HEK293 (cell line): ENCODE measurements around the gene OLIG2.

Source experiments
- CTCF ChIA-PET: fragments of 350-600 bp; formaldehyde crosslinking; extraction: SDS; loops from one replicate; lab custom pipeline; 2021; ENCODE audit warnings: antibody characterized with exemption; lab: Yijun Ruan, JAX
- POLR2A ChIA-PET: fragments of 300-600 bp; formaldehyde crosslinking; extraction: SDS; loops from one replicate; lab custom pipeline; 2020; ENCODE audit warnings: antibody characterized with exemption, inconsistent platforms; lab: Yijun Ruan, JAX
- H3K27ac ChIP-seq: fragments of 200-500 bp; sonication (Bioruptor generic); 2 replicates; pipeline ENCODE4 v1.5.1; 2014; ENCODE audit warnings: low read depth, low read length, control low read depth, inconsistent platforms; ENCODE audit errors: extremely low read depth
- H3K36me3 ChIP-seq, 2 experiments: fragments of 200-500 bp in 1 of 2; sonication (Bioruptor generic) in 1 of 2; 1 replicate in 1 of 2; 2 replicates in 1 of 2; pipeline ENCODE4 v1.5.1; 2014 to 2017; ENCODE audit warnings: inconsistent platforms in 2 of 2, low read length in 2 of 2; ENCODE audit not compliant: control insufficient read depth in 2 of 2, insufficient read depth in 1 of 2
- H3K4me1 ChIP-seq: fragments of 200-500 bp; sonication (Bioruptor generic); 2 replicates; pipeline ENCODE4 v1.5.1; 2014; ENCODE audit warnings: mild to moderate bottlenecking, low read length, inconsistent platforms; ENCODE audit not compliant: control insufficient read depth, insufficient read depth
- H3K4me3 ChIP-seq: 2 replicates; pipeline ENCODE4 v1.5.1; 2011; ENCODE audit warnings: low read depth, mild to moderate bottlenecking, control low read depth, low read length, moderate library complexity
- H3K9me3 ChIP-seq: fragments of 200-500 bp; sonication (Bioruptor generic); 2 replicates; pipeline ENCODE4 v1.5.1; 2014; ENCODE audit warnings: low read depth, low read length, inconsistent platforms; ENCODE audit not compliant: control insufficient read depth, insufficient read depth
- GLIS2 ChIP-seq: fragments of 450-650 bp; formaldehyde crosslinking; IDR thresholded peaks from 2 replicates; pipeline ENCODE4 v1.5.1; 2016; ENCODE audit warnings: missing biosample characterization, missing genetic modification characterization
- KLF1 ChIP-seq: fragments of 450-650 bp; formaldehyde crosslinking; IDR thresholded peaks from 2 replicates; pipeline ENCODE4 v1.5.1; 2016; ENCODE audit warnings: missing biosample characterization, missing genetic modification characterization
- KLF16 ChIP-seq: fragments of 450-650 bp; formaldehyde crosslinking; IDR thresholded peaks from 2 replicates; pipeline ENCODE4 v1.5.1; 2017; ENCODE audit warnings: missing biosample characterization, missing genetic modification characterization
- PATZ1 ChIP-seq: fragments of 450-650 bp; formaldehyde crosslinking; IDR thresholded peaks from 2 replicates; pipeline ENCODE4 v1.5.1; 2016; ENCODE audit warnings: missing biosample characterization, missing genetic modification characterization
- SP7 ChIP-seq: fragments of 450-650 bp; formaldehyde crosslinking; IDR thresholded peaks from 2 replicates; pipeline ENCODE4 v1.5.1; 2016; ENCODE audit warnings: missing biosample characterization, missing genetic modification characterization
- TSHZ1 ChIP-seq: fragments of 450-650 bp; formaldehyde crosslinking; IDR thresholded peaks from 2 replicates; pipeline ENCODE4 v1.5.1; 2016; ENCODE audit warnings: missing biosample characterization, missing genetic modification characterization, borderline replicate concordance
- YY2 ChIP-seq: fragments of 450-650 bp; formaldehyde crosslinking; IDR thresholded peaks from 2 replicates; pipeline ENCODE4 v1.5.1; 2016; ENCODE audit warnings: missing biosample characterization, missing genetic modification characterization
- ZBTB26 ChIP-seq: fragments of 450-650 bp; formaldehyde crosslinking; optimal IDR thresholded peaks from 2 replicates; pipeline ENCODE3; 2016; ENCODE audit warnings: missing biosample characterization, mild to moderate bottlenecking, missing genetic modification characterization
- ZBTB48 ChIP-seq: fragments of 450-650 bp; formaldehyde crosslinking; IDR thresholded peaks from 2 replicates; pipeline ENCODE4 v1.5.1; 2016; ENCODE audit warnings: missing biosample characterization, missing genetic modification characterization
- ZNF16 ChIP-seq: fragments of 450-650 bp; formaldehyde crosslinking; IDR thresholded peaks from 2 replicates; pipeline ENCODE4 v1.5.1; 2016; ENCODE audit warnings: low read depth, missing biosample characterization, missing genetic modification characterization
- ZNF449 ChIP-seq: fragments of 450-650 bp; formaldehyde crosslinking; IDR thresholded peaks from 2 replicates; pipeline ENCODE4 v1.5.1; 2017; ENCODE audit warnings: missing biosample characterization, mild to moderate bottlenecking, missing genetic modification characterization, moderate library complexity
- ZNF521 ChIP-seq: fragments of 450-650 bp; formaldehyde crosslinking; IDR thresholded peaks from 2 replicates; pipeline ENCODE4 v1.5.1; 2017; ENCODE audit warnings: missing biosample characterization, mild to moderate bottlenecking, missing genetic modification characterization
- ZNF561 ChIP-seq: fragments of 450-650 bp; IDR thresholded peaks from 2 replicates; pipeline ENCODE4 v1.5.1; 2018; ENCODE audit warnings: missing biosample characterization, missing genetic modification characterization, borderline replicate concordance
- ZNF639 ChIP-seq: fragments of 450-650 bp; formaldehyde crosslinking; IDR thresholded peaks from 2 replicates; pipeline ENCODE4 v1.5.1; 2016; ENCODE audit warnings: missing biosample characterization, missing genetic modification characterization
- ZNF76 ChIP-seq: fragments of 450-650 bp; formaldehyde crosslinking; IDR thresholded peaks from 2 replicates; pipeline ENCODE4; 2016; ENCODE audit warnings: low read depth, missing biosample characterization, missing genetic modification characterization, borderline replicate concordance
- ZSCAN23 ChIP-seq: fragments of 450-650 bp; formaldehyde crosslinking; IDR thresholded peaks from 2 replicates; pipeline ENCODE4 v1.5.1; 2016; ENCODE audit warnings: missing biosample characterization, missing genetic modification characterization
- ZXDB ChIP-seq: fragments of 450-650 bp; formaldehyde crosslinking; IDR thresholded peaks from 2 replicates; pipeline ENCODE4 v1.5.1; 2016; ENCODE audit warnings: missing biosample characterization, missing genetic modification characterization
- TF ChIP-seq, protein P1 (sequence below): fragments of 450-650 bp; formaldehyde crosslinking; IDR thresholded peaks from 2 replicates; pipeline ENCODE4 v1.5.1; 2016; ENCODE audit warnings: missing biosample characterization, missing genetic modification characterization, low read depth
- TF ChIP-seq, protein P2 (sequence below): fragments of 450-650 bp; formaldehyde crosslinking; IDR thresholded peaks from 2 replicates; pipeline ENCODE4 v1.5.1; 2016; ENCODE audit warnings: missing biosample characterization, missing genetic modification characterization

The OLIG2 gene

GRCh38 chr21:33069994-33070743, 44.4 kb downstream of the OLIG2 start, which contains the start of gene OLIG1 (continued):
- TF ChIP-seq PATZ1 = peak; percentile 90
- 0 out of 2 replicates have a peak, but pooled peaks have one; percentile 24 for TF ChIP-seq ZSCAN23
- no peak for TF ChIP-seq ZNF521 (tag by site-specific recombination)
- TF ChIP-seq GLIS2 (tag by site-specific recombination) = peak; percentile 80; the same call in 1 of the 2 replicates
- 0 out of 2 replicates have a peak, but pooled peaks have one; percentile 38 for TF ChIP-seq ZXDB (tag by site-specific recombination)
- TF ChIP-seq ZBTB26 = peak; percentile 98
- TF ChIP-seq ZNF76 (tag by site-specific recombination) = peak; percentile 38; the same call in 1 of the 2 replicates
- TF ChIP-seq KLF16 (tag by site-specific recombination) = 0 out of 2 replicates have a peak, but pooled peaks have one; percentile 45
- peak; percentile 73; the same call in 1 of the 2 replicates for TF ChIP-seq ZNF561
- TF ChIP-seq ZBTB48 = peak; percentile 38; the same call in 1 of the 2 replicates
- peak; percentile 46; the same call in 1 of the 2 replicates for TF ChIP-seq SP7
- peak; percentile 71 for TF ChIP-seq ZNF449
- TF ChIP-seq KLF1 = peak; percentile 96
- TF ChIP-seq, all 188 proteins: peak for 34

DNA sequence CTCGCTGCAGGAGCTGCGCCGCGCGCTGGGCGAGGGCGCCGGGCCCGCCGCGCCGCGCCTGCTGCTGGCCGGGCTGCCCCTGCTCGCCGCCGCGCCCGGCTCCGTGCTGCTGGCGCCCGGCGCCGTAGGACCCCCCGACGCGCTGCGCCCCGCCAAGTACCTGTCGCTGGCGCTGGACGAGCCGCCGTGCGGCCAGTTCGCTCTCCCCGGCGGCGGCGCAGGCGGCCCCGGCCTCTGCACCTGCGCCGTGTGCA, 44.9 kb downstream of the OLIG2 start:
- peak overlapping the region; percentile 17; the same call in 1 of the 2 replicates for H3K27ac ChIP-seq
- peak overlapping the region; percentile 49 for H3K4me3 ChIP-seq
- ChIA-PET POLR2A (interaction anchor here (0.6 to 1.0 kb wide), 3 partner anchors 10 to 45 kb away, joined by 4 read pairs; partner anchors contain the start of gene OLIG2), CTCF (interaction anchor here (0.5 kb wide), 1 partner anchor 44 kb away, joined by 3 read pairs; no protein-coding TSS in a partner anchor)
- H3K36me3 ChIP-seq = no peaks in the 10 kb centered on the region
- H3K4me1 ChIP-seq = peaks cover 4% of the 10 kb centered on the region; the same call in 1 of the 2 replicates
- H3K9me3 ChIP-seq = no peaks in the 10 kb centered on the region
- TF ChIP-seq, protein P1, sequence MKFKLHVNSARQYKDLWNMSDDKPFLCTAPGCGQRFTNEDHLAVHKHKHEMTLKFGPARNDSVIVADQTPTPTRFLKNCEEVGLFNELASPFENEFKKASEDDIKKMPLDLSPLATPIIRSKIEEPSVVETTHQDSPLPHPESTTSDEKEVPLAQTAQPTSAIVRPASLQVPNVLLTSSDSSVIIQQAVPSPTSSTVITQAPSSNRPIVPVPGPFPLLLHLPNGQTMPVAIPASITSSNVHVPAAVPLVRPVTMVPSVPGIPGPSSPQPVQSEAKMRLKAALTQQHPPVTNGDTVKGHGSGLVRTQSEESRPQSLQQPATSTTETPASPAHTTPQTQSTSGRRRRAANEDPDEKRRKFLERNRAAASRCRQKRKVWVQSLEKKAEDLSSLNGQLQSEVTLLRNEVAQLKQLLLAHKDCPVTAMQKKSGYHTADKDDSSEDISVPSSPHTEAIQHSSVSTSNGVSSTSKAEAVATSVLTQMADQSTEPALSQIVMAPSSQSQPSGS (tag by site-specific recombination) = no peak
- TF ChIP-seq ZNF16 (tag by site-specific recombination) (no peak), YY2 (tag by site-specific recombination) (no peak), ZNF639 (no peak), TSHZ1 (no peak)
- TF ChIP-seq, protein P2, sequence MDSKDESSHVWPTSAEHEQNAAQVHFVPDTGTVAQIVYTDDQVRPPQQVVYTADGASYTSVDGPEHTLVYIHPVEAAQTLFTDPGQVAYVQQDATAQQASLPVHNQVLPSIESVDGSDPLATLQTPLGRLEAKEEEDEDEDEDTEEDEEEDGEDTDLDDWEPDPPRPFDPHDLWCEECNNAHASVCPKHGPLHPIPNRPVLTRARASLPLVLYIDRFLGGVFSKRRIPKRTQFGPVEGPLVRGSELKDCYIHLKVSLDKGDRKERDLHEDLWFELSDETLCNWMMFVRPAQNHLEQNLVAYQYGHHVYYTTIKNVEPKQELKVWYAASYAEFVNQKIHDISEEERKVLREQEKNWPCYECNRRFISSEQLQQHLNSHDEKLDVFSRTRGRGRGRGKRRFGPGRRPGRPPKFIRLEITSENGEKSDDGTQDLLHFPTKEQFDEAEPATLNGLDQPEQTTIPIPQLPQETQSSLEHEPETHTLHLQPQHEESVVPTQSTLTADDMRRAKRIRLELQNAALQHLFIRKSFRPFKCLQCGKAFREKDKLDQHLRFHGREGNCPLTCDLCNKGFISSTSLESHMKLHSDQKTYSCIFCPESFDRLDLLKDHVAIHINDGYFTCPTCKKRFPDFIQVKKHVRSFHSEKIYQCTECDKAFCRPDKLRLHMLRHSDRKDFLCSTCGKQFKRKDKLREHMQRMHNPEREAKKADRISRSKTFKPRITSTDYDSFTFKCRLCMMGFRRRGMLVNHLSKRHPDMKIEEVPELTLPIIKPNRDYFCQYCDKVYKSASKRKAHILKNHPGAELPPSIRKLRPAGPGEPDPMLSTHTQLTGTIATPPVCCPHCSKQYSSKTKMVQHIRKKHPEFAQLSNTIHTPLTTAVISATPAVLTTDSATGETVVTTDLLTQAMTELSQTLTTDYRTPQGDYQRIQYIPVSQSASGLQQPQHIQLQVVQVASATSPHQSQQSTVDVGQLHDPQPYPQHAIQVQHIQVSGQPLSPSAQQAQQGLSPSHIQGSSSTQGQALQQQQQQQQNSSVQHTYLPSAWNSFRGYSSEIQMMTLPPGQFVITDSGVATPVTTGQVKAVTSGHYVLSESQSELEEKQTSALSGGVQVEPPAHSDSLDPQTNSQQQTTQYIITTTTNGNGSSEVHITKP (tag by site-specific recombination) = no peak
